H9 (cell line): ENCODE measurements around the gene PPP2R2B. TPM values are rescaled to one million over a fixed set of nuclear protein-coding genes. Genes with fewer than 3 reads are reported as not detected.

Experiments used
- DNase-seq: peaks from one replicate; pipeline ENCODE4 v3.0.0-alpha.2; 2017
- H2AFZ ChIP-seq: one replicate; pipeline ENCODE4 v1.6.1; 2013; ENCODE audit warnings: mild to moderate bottlenecking, low read length, control low read depth, moderate library complexity
- H2AK5ac ChIP-seq: 2 replicates; pipeline ENCODE4 v1.6.1; 2013; ENCODE audit warnings: low read length, control low read depth, mixed read lengths; ENCODE audit not compliant: insufficient read length
- H2BK120ac ChIP-seq: one replicate; pipeline ENCODE4 v1.6.1; 2013; ENCODE audit warnings: low read depth, mild to moderate bottlenecking, low read length, control low read depth, inconsistent platforms; ENCODE audit not compliant: poor library complexity, severe bottlenecking
- H2BK12ac ChIP-seq: 2 replicates; pipeline ENCODE4 v1.6.1; 2013; ENCODE audit warnings: low read length, control low read depth, mixed read lengths, low read depth; ENCODE audit not compliant: insufficient read length
- H2BK15ac ChIP-seq: 2 replicates; pipeline ENCODE4 v1.6.1; 2013; ENCODE audit warnings: low read depth, low read length, control low read depth
- H2BK20ac ChIP-seq: one replicate; pipeline ENCODE4 v1.6.1; 2013; ENCODE audit warnings: low read depth, mild to moderate bottlenecking, low read length, control low read depth, inconsistent platforms; ENCODE audit not compliant: poor library complexity, severe bottlenecking
- H2BK5ac ChIP-seq: 2 replicates; pipeline ENCODE4 v1.6.1; 2013; ENCODE audit warnings: low read length, control low read depth, mixed read lengths; ENCODE audit not compliant: insufficient read length
- H3K14ac ChIP-seq: 2 replicates; pipeline ENCODE4 v1.6.1; 2013; ENCODE audit warnings: low read length, control low read depth; ENCODE audit not compliant: insufficient read depth
- H3K18ac ChIP-seq: 2 replicates; pipeline ENCODE4 v1.6.1; 2013; ENCODE audit warnings: low read depth, mild to moderate bottlenecking, mixed read lengths, low read length, control low read depth; ENCODE audit not compliant: insufficient read length
- H3K23ac ChIP-seq: 2 replicates; pipeline ENCODE4 v1.6.1; 2013; ENCODE audit warnings: low read length, control low read depth, mixed read lengths, low read depth; ENCODE audit not compliant: insufficient read length
- H3K23me2 ChIP-seq: 2 replicates; pipeline ENCODE4 v1.6.1; 2013; ENCODE audit warnings: low read depth, mild to moderate bottlenecking, mixed read lengths, low read length, control low read depth; ENCODE audit not compliant: insufficient read length, poor library complexity, severe bottlenecking
- H3K27ac ChIP-seq: 2 replicates; pipeline ENCODE4 v1.5.1; 2013; ENCODE audit warnings: low read length, control low read depth, mixed read lengths, low read depth; ENCODE audit not compliant: insufficient read length
- H3K27me3 ChIP-seq: 2 replicates; pipeline ENCODE4 v1.6.1; 2013; ENCODE audit warnings: low read length, control low read depth, inconsistent platforms; ENCODE audit not compliant: insufficient read depth
- H3K4ac ChIP-seq: 2 replicates; pipeline ENCODE4 v1.6.1; 2013; ENCODE audit warnings: low read depth, mild to moderate bottlenecking, control low read depth, inconsistent platforms, low read length, moderate library complexity
- H3K4me1 ChIP-seq: 2 replicates; pipeline ENCODE4 v1.6.1; 2013; ENCODE audit warnings: low read length, control low read depth, inconsistent platforms; ENCODE audit not compliant: insufficient read depth
- H3K4me2 ChIP-seq: 2 replicates; pipeline ENCODE4 v1.6.1; 2013; ENCODE audit warnings: low read length, control low read depth, mixed read lengths; ENCODE audit not compliant: insufficient read length, insufficient read depth
- H3K56ac ChIP-seq: 2 replicates; pipeline ENCODE4 v1.6.1; 2013; ENCODE audit warnings: low read depth, mild to moderate bottlenecking, mixed read lengths, low read length, control low read depth; ENCODE audit not compliant: insufficient read length
- H3K79me1 ChIP-seq: 2 replicates; pipeline ENCODE4 v1.6.1; 2013; ENCODE audit warnings: low read depth, mild to moderate bottlenecking, moderate library complexity, low read length, control low read depth, inconsistent platforms; ENCODE audit not compliant: insufficient read depth, poor library complexity, severe bottlenecking
- H3K79me2 ChIP-seq: 2 replicates; pipeline ENCODE4 v1.6.1; 2013; ENCODE audit warnings: low read length, control low read depth, inconsistent platforms; ENCODE audit not compliant: insufficient read depth
- H3K9ac ChIP-seq: 2 replicates; pipeline ENCODE4 v1.6.1; 2013; ENCODE audit warnings: low read length, control low read depth, mixed read lengths; ENCODE audit not compliant: insufficient read length; ENCODE audit errors: extremely low read depth
- H3K9me3 ChIP-seq: one replicate; pipeline ENCODE4 v1.6.1; 2013; ENCODE audit warnings: low read depth, low read length, inconsistent platforms; ENCODE audit not compliant: control insufficient read depth
- H3T11ph ChIP-seq: one replicate; pipeline ENCODE4 v1.6.1; 2013; ENCODE audit warnings: mild to moderate bottlenecking, low read length, control low read depth, inconsistent platforms
- H4K20me1 ChIP-seq: one replicate; pipeline ENCODE4 v1.6.1; 2013; ENCODE audit not compliant: control insufficient read depth, insufficient read length, insufficient read depth
- H4K5ac ChIP-seq: 2 replicates; pipeline ENCODE4 v1.6.1; 2013; ENCODE audit warnings: low read depth, mild to moderate bottlenecking, mixed read lengths, low read length, control low read depth; ENCODE audit not compliant: insufficient read length
- H4K8ac ChIP-seq: replicated peaks from 2 replicates; pipeline ENCODE4 v1.6.1; 2013; ENCODE audit warnings: low read length, control low read depth, mixed read lengths, low read depth; ENCODE audit not compliant: insufficient read length
- H4K91ac ChIP-seq: 2 replicates; pipeline ENCODE4 v1.6.1; 2013; ENCODE audit warnings: low read depth, mild to moderate bottlenecking, moderate library complexity, mixed read lengths, low read length, control low read depth; ENCODE audit not compliant: insufficient read length
- H3K27ac Mint-ChIP-seq, 3 experiments: 2 replicates in 2 of 3; 3 replicates in 1 of 3; pipeline ENCODE4 v1.8.0; 2020 to 2021; ENCODE audit warnings: mixed read lengths in 3 of 3, mild to moderate bottlenecking in 1 of 3, moderate library complexity in 1 of 3
- H3K27me3 Mint-ChIP-seq: 2 replicates; pipeline ENCODE4 v1.8.0; 2021; ENCODE audit warnings: low read depth, mild to moderate bottlenecking, moderate library complexity, mixed read lengths
- H3K36me3 Mint-ChIP-seq, 3 experiments: 2 replicates in 2 of 3; 3 replicates in 1 of 3; pipeline ENCODE4 v1.8.0; 2020 to 2021; ENCODE audit warnings: low read depth in 3 of 3, mixed read lengths in 3 of 3; ENCODE audit not compliant: insufficient read depth in 1 of 3
- H3K4me1 Mint-ChIP-seq, 2 experiments: 2 replicates each; pipeline ENCODE4 v1.8.0; 2020; ENCODE audit warnings: mixed read lengths in 2 of 2
- H3K4me3 Mint-ChIP-seq, 2 experiments: 2 replicates in 1 of 2; 3 replicates in 1 of 2; pipeline ENCODE4 v1.8.0; 2020 to 2021; ENCODE audit warnings: mild to moderate bottlenecking in 2 of 2, mixed read lengths in 2 of 2, moderate library complexity in 1 of 2
- H3K9me3 Mint-ChIP-seq, 2 experiments: 2 replicates in 1 of 2; 3 replicates in 1 of 2; pipeline ENCODE4 v1.8.0; 2020; ENCODE audit warnings: mild to moderate bottlenecking in 2 of 2, mixed read lengths in 2 of 2, moderate library complexity in 1 of 2
- WGBS: extraction: QIAGEN DNeasy Blood & Tissue Kit; methylation state at CpG from one replicate; pipeline ENCODE4 v1.1.7; 2013; ENCODE audit warnings: missing lambda C conversion rate, low lambda C conversion rate, mixed read lengths; ENCODE audit not compliant: insufficient read length; ENCODE audit errors: extremely low coverage; 5-methylcytosine and 5-hydroxymethylcytosine counted together
- total RNA-seq: library from RNA; stranded (reverse); gene quantifications from 2 replicates; pipeline ENCODE4 v1.2.1, GENCODE V29; 2021
- TF ChIP-seq, protein P1 (sequence below): fragments of 200-600 bp; sonication (generic); conservative IDR thresholded peaks from 3 replicates; pipeline ENCODE4 v1.8.0; 2021; ENCODE audit warnings: antibody characterized with exemption, mild to moderate bottlenecking

The PPP2R2B gene
- total RNA-seq, 1 experiment from 2014 or later, result 14.3 TPM

GRCh38 chr5:146588331-146589027, 290.1 kb downstream of the PPP2R2B start:
- no peak overlapping the region for H2BK5ac ChIP-seq
- H3K4me3 Mint-ChIP-seq, result no peak overlapping the region
- H3K23me2 ChIP-seq, result no peaks in the 10 kb centered on the region
- H3K27ac Mint-ChIP-seq, result no peak overlapping the region
- WGBS, result no CpG with 5 or more reads among the region's 2 CpGs
- H2BK12ac ChIP-seq, result no peak overlapping the region
- H3T11ph ChIP-seq, result no peak overlapping the region
- H4K91ac ChIP-seq, result no peak overlapping the region
- H2BK120ac ChIP-seq, result no peak overlapping the region
- H2AK5ac ChIP-seq, result no peak overlapping the region
- no peaks in the 10 kb centered on the region for H3K79me1 ChIP-seq
- no peak overlapping the region for H3K27ac ChIP-seq
- no peak overlapping the region for H3K23ac ChIP-seq
- peaks cover 4 to 8% (median 4%) of the 10 kb centered on the region in 3 experiments; a peak in 5 of 7 replicates for H3K36me3 Mint-ChIP-seq
- H3K27me3 Mint-ChIP-seq, result peaks cover 2% of the 10 kb centered on the region
- H4K20me1 ChIP-seq, result no peaks in the 10 kb centered on the region
- H3K56ac ChIP-seq, result no peak overlapping the region
- H3K4me1 ChIP-seq, result no peaks in the 10 kb centered on the region
- H3K14ac ChIP-seq, result no peak overlapping the region
- H3K4me1 Mint-ChIP-seq, result peaks cover 0 to 1% of the 10 kb centered on the region in 2 experiments; a peak in 2 of 4 replicates
- DNase-seq, result no peak
- no peaks in the 10 kb centered on the region for H3K9me3 ChIP-seq
- H3K4ac ChIP-seq, result no peak overlapping the region
- H3K27me3 ChIP-seq, result no peaks in the 10 kb centered on the region
- no peaks in the 10 kb centered on the region for H3K9me3 Mint-ChIP-seq
- no peak overlapping the region for H2AFZ ChIP-seq
- H3K9ac ChIP-seq, result no peak overlapping the region
- no peak overlapping the region for H2BK20ac ChIP-seq
- no peaks in the 10 kb centered on the region for H3K79me2 ChIP-seq
- no peak overlapping the region for H2BK15ac ChIP-seq
- no peak overlapping the region for H3K4me2 ChIP-seq
- TF ChIP-seq, protein P1, sequence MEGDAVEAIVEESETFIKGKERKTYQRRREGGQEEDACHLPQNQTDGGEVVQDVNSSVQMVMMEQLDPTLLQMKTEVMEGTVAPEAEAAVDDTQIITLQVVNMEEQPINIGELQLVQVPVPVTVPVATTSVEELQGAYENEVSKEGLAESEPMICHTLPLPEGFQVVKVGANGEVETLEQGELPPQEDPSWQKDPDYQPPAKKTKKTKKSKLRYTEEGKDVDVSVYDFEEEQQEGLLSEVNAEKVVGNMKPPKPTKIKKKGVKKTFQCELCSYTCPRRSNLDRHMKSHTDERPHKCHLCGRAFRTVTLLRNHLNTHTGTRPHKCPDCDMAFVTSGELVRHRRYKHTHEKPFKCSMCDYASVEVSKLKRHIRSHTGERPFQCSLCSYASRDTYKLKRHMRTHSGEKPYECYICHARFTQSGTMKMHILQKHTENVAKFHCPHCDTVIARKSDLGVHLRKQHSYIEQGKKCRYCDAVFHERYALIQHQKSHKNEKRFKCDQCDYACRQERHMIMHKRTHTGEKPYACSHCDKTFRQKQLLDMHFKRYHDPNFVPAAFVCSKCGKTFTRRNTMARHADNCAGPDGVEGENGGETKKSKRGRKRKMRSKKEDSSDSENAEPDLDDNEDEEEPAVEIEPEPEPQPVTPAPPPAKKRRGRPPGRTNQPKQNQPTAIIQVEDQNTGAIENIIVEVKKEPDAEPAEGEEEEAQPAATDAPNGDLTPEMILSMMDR, result no peak
- no peak overlapping the region for H3K18ac ChIP-seq
- no peak overlapping the region for H4K5ac ChIP-seq
- no peak overlapping the region for H4K8ac ChIP-seq
